HEK293T (cell line): Measurements from ENCODE around the gene BAIAP2L2.

Experiments
- CTCF ChIA-PET: fragments of 350-600 bp; formaldehyde crosslinking; extraction: SDS; loops from one replicate; lab custom pipeline; 2021; ENCODE audit warnings: antibody characterized with exemption, inconsistent platforms; lab: Yijun Ruan, JAX
- POLR2A ChIA-PET: fragments of 350-600 bp; formaldehyde crosslinking; extraction: SDS; loops from one replicate; lab custom pipeline; 2020; ENCODE audit warnings: antibody characterized with exemption, inconsistent platforms; lab: Yijun Ruan, JAX
- DNase-seq: peaks from one replicate; pipeline ENCODE4 v3.0.0; 2012; ENCODE audit warnings: mixed read lengths; ENCODE audit errors: extremely low spot score
- ARNT ChIP-seq: fragments of 450-650 bp; IDR thresholded peaks from 2 replicates; pipeline ENCODE4 v1.6.1; 2017; ENCODE audit warnings: mild to moderate bottlenecking
- BHLHE40 ChIP-seq: fragments of 450-650 bp; IDR thresholded peaks from 2 replicates; pipeline ENCODE4 v1.6.1; 2016; ENCODE audit warnings: mild to moderate bottlenecking, moderate library complexity, borderline replicate concordance
- CTBP1 ChIP-seq: fragments of 450-650 bp; IDR thresholded peaks from 2 replicates; pipeline ENCODE4 v1.6.1; 2016; ENCODE audit warnings: borderline replicate concordance
- ELF4 ChIP-seq: fragments of 450-650 bp; IDR thresholded peaks from 2 replicates; pipeline ENCODE4 v1.6.1; 2017; ENCODE audit warnings: antibody characterized with exemption
- FOXA1 ChIP-seq: fragments of 450-650 bp; IDR thresholded peaks from 2 replicates; pipeline ENCODE4 v1.6.1; 2016; ENCODE audit warnings: mild to moderate bottlenecking
- FOXK2 ChIP-seq: fragments of 450-650 bp; IDR thresholded peaks from 2 replicates; pipeline ENCODE4 v1.6.1; 2016; ENCODE audit warnings: mild to moderate bottlenecking
- FOXM1 ChIP-seq: fragments of 450-650 bp; IDR thresholded peaks from 2 replicates; pipeline ENCODE4 v1.6.1; 2017; ENCODE audit warnings: mild to moderate bottlenecking, borderline replicate concordance
- HDGF ChIP-seq: fragments of 450-650 bp; IDR thresholded peaks from 2 replicates; pipeline ENCODE4 v1.6.1; 2017; ENCODE audit warnings: antibody characterized with exemption, borderline replicate concordance
- L3MBTL2 ChIP-seq: fragments of 450-650 bp; conservative IDR thresholded peaks from 2 replicates; pipeline ENCODE4 v1.6.1; 2016; ENCODE audit warnings: mild to moderate bottlenecking
- LEF1 ChIP-seq: fragments of 450-650 bp; IDR thresholded peaks from 2 replicates; pipeline ENCODE4 v1.6.1; 2017; ENCODE audit warnings: mild to moderate bottlenecking, borderline replicate concordance
- NFRKB ChIP-seq: fragments of 450-650 bp; IDR thresholded peaks from 2 replicates; pipeline ENCODE4 v1.6.1; 2016; ENCODE audit warnings: mild to moderate bottlenecking, moderate library complexity
- PKNOX1 ChIP-seq: fragments of 450-650 bp; IDR thresholded peaks from 2 replicates; pipeline ENCODE4 v1.6.1; 2016
- SP1 ChIP-seq: fragments of 450-650 bp; IDR thresholded peaks from 2 replicates; pipeline ENCODE4 v1.6.1; 2017
- SUZ12 ChIP-seq: fragments of 450-650 bp; IDR thresholded peaks from 2 replicates; pipeline ENCODE4 v1.6.1; 2016; ENCODE audit warnings: mild to moderate bottlenecking
- TARDBP ChIP-seq: fragments of 450-650 bp; IDR thresholded peaks from 2 replicates; pipeline ENCODE4 v1.6.1; 2016
- ZNF384 ChIP-seq: fragments of 450-650 bp; IDR thresholded peaks from 2 replicates; pipeline ENCODE4 v1.6.1; 2016

BAIAP2L2 gene

GRCh38 chr22:38109371-38110001 is 998 bp downstream of the BAIAP2L2 start:
- no peak for DNase-seq
- no peak for TF ChIP-seq HDGF
- CTCF ChIA-PET, result interaction anchor here (1.8 kb wide), 1 partner anchor 57 kb away, joined by 4 read pairs; no protein-coding TSS in a partner anchor
- POLR2A ChIA-PET, result no interaction called here

- CTCF ChIA-PET, result interaction anchor here (1.0 to 1.8 kb wide), 2 partner anchors 11 to 57 kb away, joined by 3 to 4 read pairs; no protein-coding TSS in a partner anchor
- no peak for TF ChIP-seq ZNF384
- TF ChIP-seq ARNT, result no peak
- no peak for TF ChIP-seq SP1
- TF ChIP-seq FOXK2, result no peak
- no peak for TF ChIP-seq NFRKB
- POLR2A ChIA-PET, result no interaction called here
- DNase-seq, result no peak
These were observed 1.7 kb downstream of the BAIAP2L2 start for GRCh38 chr22:38108561-38109319.

- POLR2A ChIA-PET, result no interaction called here
- TF ChIP-seq FOXM1 (no peak), SUZ12 (no peak), ARNT (no peak), ELF4 (no peak), LEF1 (no peak), L3MBTL2 (no peak), FOXA1 (no peak), BHLHE40 (no peak), PKNOX1 (no peak), SP1 (no peak), FOXK2 (no peak), CTBP1 (no peak), HDGF (no peak), ZNF384 (no peak), NFRKB (no peak), TARDBP (no peak)
- no peak for DNase-seq
- CTCF ChIA-PET, result interaction anchor here (1.0 kb wide), 1 partner anchor 10 kb away, joined by 3 read pairs; no protein-coding TSS in a partner anchor
These were observed 2.6 kb downstream of the BAIAP2L2 start for GRCh38 chr22:38107692-38108515.

GRCh38 chr22:38106814-38107578 is 3.5 kb downstream of the BAIAP2L2 start:
- no peak for DNase-seq
- TF ChIP-seq TARDBP, result no peak
- no peak for TF ChIP-seq ELF4
- TF ChIP-seq SP1, result no peak
- POLR2A ChIA-PET, result no interaction called here

GRCh38 chr22:38104084-38104483 is 6.4 kb downstream of the BAIAP2L2 start:
- ChIA-PET CTCF (interaction anchor here (0.6 to 1.2 kb wide), 7 partner anchors 9 to 133 kb away, joined by 3 to 11 read pairs (median 3); no protein-coding TSS in a partner anchor), POLR2A (no interaction called here)
- TF ChIP-seq ARNT (no peak), FOXK2 (no peak), FOXA1 (no peak), CTBP1 (no peak), HDGF (no peak), ZNF384 (no peak), SUZ12 (no peak)
- peak; percentile 76 for DNase-seq

More at GRCh38 chr22:38106814-38107578, 3.5 kb downstream of the BAIAP2L2 start:
- CTCF ChIA-PET, result interaction anchor here (0.5 kb wide), 1 partner anchor 235 kb away, joined by 3 read pairs; no protein-coding TSS in a partner anchor

GRCh38 chr22:38103641-38104040 is 6.8 kb downstream of the BAIAP2L2 start:
- ChIA-PET POLR2A (no interaction called here), CTCF (interaction anchor here (0.6 to 1.2 kb wide), 6 partner anchors 9 to 500 kb away, joined by 3 to 11 read pairs (median 3); no protein-coding TSS in a partner anchor)
- DNase-seq, result no peak
- TF ChIP-seq FOXM1, result no peak
- no peak for TF ChIP-seq CTBP1
